GM12878 (cell line): ENCODE measurements around the gene SMC1B. TPM values are rescaled to one million over a fixed set of nuclear protein-coding genes. Genes with fewer than 3 reads are reported as not detected.

Source experiments
- BCL3 ChIP-seq: IDR thresholded peaks from 2 replicates; pipeline ENCODE4 v1.6.1; 2011; ENCODE audit warnings: borderline replicate concordance, low read depth, mild to moderate bottlenecking, moderate library complexity, low read length; ENCODE audit not compliant: insufficient read depth, poor library complexity, severe bottlenecking
- CBFB ChIP-seq: IDR thresholded peaks from 2 replicates; pipeline ENCODE4 v1.6.1; 2016; ENCODE audit warnings: antibody characterized with exemption, low read depth
- CHD1 ChIP-seq: IDR thresholded peaks from 2 replicates; pipeline ENCODE4 v1.6.1; 2012; ENCODE audit warnings: low read depth, low read length, improper control_type of control experiment
- CHD2 ChIP-seq: IDR thresholded peaks from 2 replicates; pipeline ENCODE4 v1.6.1; 2011; ENCODE audit warnings: low read depth, low read length, improper control_type of control experiment, borderline replicate concordance
- DPF2 ChIP-seq: fragments of 450-650 bp; IDR thresholded peaks from 2 replicates; pipeline ENCODE4 v1.6.1; 2017; ENCODE audit warnings: mild to moderate bottlenecking
- E2F4 ChIP-seq: IDR thresholded peaks from 2 replicates; pipeline ENCODE4 v1.6.1; 2012; ENCODE audit warnings: low read depth, low read length, improper control_type of control experiment
- EED ChIP-seq: sonication (generic); IDR thresholded peaks from 2 replicates; pipeline ENCODE4 v1.6.1; 2016; ENCODE audit warnings: antibody characterized with exemption, low read depth
- EP300 ChIP-seq, 2 experiments: fragments of 150-350 bp in 1 of 2; IDR thresholded peaks; 2 replicates each; pipeline ENCODE4 v1.6.1; 2011 to 2012; ENCODE audit warnings: low read depth in 2 of 2, low read length in 2 of 2, borderline replicate concordance in 1 of 2, improper control_type of control experiment in 1 of 2, inconsistent platforms in 1 of 2; ENCODE audit not compliant: control insufficient read depth in 1 of 2
- HDAC6 ChIP-seq: fragments of 200-600 bp; sonication (generic); IDR thresholded peaks from one replicate; pipeline ENCODE4 v1.8.0; 2017; ENCODE audit warnings: antibody characterized with exemption; ENCODE audit not compliant: unreplicated experiment
- HDGF ChIP-seq: fragments of 450-650 bp; IDR thresholded peaks from 2 replicates; pipeline ENCODE4 v1.6.1; 2016; ENCODE audit warnings: antibody characterized with exemption
- HSF1 ChIP-seq: fragments of 150-350 bp; IDR thresholded peaks from 2 replicates; pipeline ENCODE4 v1.6.1; 2014; ENCODE audit warnings: mild to moderate bottlenecking, low read depth, low read length
- IKZF2 ChIP-seq, 2 experiments: fragments of 450-650 bp; IDR thresholded peaks; 2 replicates each; pipeline ENCODE4 v1.6.1; 2017; ENCODE audit warnings: mild to moderate bottlenecking in 2 of 2, moderate library complexity in 2 of 2
- KAT2A ChIP-seq: conservative IDR thresholded peaks from 2 replicates; pipeline ENCODE4 v1.6.1; 2011; ENCODE audit warnings: low read depth, low read length; ENCODE audit not compliant: control insufficient read depth
- MAX ChIP-seq: IDR thresholded peaks from 2 replicates; pipeline ENCODE4 v1.6.1; 2012; ENCODE audit warnings: low read depth, low read length, improper control_type of control experiment
- MTA2 ChIP-seq: fragments of 450-650 bp; IDR thresholded peaks from 2 replicates; pipeline ENCODE4 v1.6.1; 2016; ENCODE audit warnings: low read depth, mild to moderate bottlenecking, moderate library complexity
- MXI1 ChIP-seq: fragments of 150-350 bp; IDR thresholded peaks from 2 replicates; pipeline ENCODE4 v1.6.1; 2011; ENCODE audit warnings: low read depth, mild to moderate bottlenecking, inconsistent platforms, low read length, improper control_type of control experiment
- NFYA ChIP-seq: IDR thresholded peaks from 2 replicates; pipeline ENCODE4 v1.6.1; 2011; ENCODE audit warnings: low read depth, mild to moderate bottlenecking, low read length, improper control_type of control experiment, borderline replicate concordance
- NRF1 ChIP-seq: conservative IDR thresholded peaks from 2 replicates; pipeline ENCODE4 v1.6.1; 2011; ENCODE audit warnings: mild to moderate bottlenecking, low read depth, low read length, improper control_type of control experiment
- PAX8 ChIP-seq: fragments of 450-650 bp; IDR thresholded peaks from 2 replicates; pipeline ENCODE4 v1.6.1; 2017; ENCODE audit warnings: mild to moderate bottlenecking, moderate library complexity
- PML ChIP-seq: IDR thresholded peaks from 2 replicates; pipeline ENCODE4 v1.6.1; 2012; ENCODE audit warnings: low read length, inconsistent platforms
- POLR2AphosphoS2 ChIP-seq: IDR thresholded peaks from 2 replicates; pipeline ENCODE4 v1.6.1; 2011; ENCODE audit warnings: low read depth, mild to moderate bottlenecking, low read length, improper control_type of control experiment, moderate library complexity
- RAD21 ChIP-seq: IDR thresholded peaks from 2 replicates; pipeline ENCODE4 v1.6.1; 2011; ENCODE audit warnings: mild to moderate bottlenecking, low read depth, low read length, moderate library complexity; ENCODE audit not compliant: insufficient read depth
- RB1 ChIP-seq: fragments of 450-650 bp; formaldehyde crosslinking; IDR thresholded peaks from 2 replicates; pipeline ENCODE4 v1.6.1; 2017; ENCODE audit warnings: mild to moderate bottlenecking, borderline replicate concordance
- RELA ChIP-seq: fragments of 450-650 bp; IDR thresholded peaks from 2 replicates; pipeline ENCODE4 v1.8.0; 2014; ENCODE audit warnings: borderline replicate concordance; ENCODE audit not compliant: partially characterized antibody
- SMC3 ChIP-seq: IDR thresholded peaks from 2 replicates; pipeline ENCODE4 v1.6.1; 2011; ENCODE audit warnings: low read length, improper control_type of control experiment, borderline replicate concordance
- SUZ12 ChIP-seq: fragments of 200-600 bp; sonication (generic); IDR thresholded peaks from one replicate; pipeline ENCODE4 v1.6.1; 2018; ENCODE audit warnings: antibody characterized with exemption, mild to moderate bottlenecking; ENCODE audit not compliant: unreplicated experiment
- TCF12 ChIP-seq: IDR thresholded peaks from 2 replicates; pipeline ENCODE4 v1.6.1; 2011; ENCODE audit warnings: low read depth, mild to moderate bottlenecking, low read length
- TCF3 ChIP-seq: IDR thresholded peaks from 2 replicates; pipeline ENCODE4 v1.6.1; 2012; ENCODE audit warnings: low read depth, mild to moderate bottlenecking, low read length, borderline replicate concordance; ENCODE audit not compliant: insufficient read depth
- polyA plus RNA-seq, 11 experiments: library from polyadenylated mRNA; depleted of rRNA in 4 of 11; unstranded in 6 of 11; stranded (reverse) in 5 of 11; fragments of >200 nt; fragmentation: Nextera tagmentation in 4 of 11; fragmentation: Illumina TruSeq in 1 of 11; extraction: Ambion mirVana in 4 of 11; extraction: Trizol in 1 of 11; gene quantifications; 1 replicate in 1 of 11; 2 replicates in 10 of 11; pipeline versions ENCODE4 v1.2.1 to v1.2.3, GENCODE V29; 2011 to 2016; ENCODE audit warnings: inconsistent platforms in 2 of 11, missing spikeins in 2 of 11, low read depth in 1 of 11
- total RNA-seq, 4 experiments: library from RNA; depleted of rRNA in 3 of 4; stranded (reverse); fragments of >200 nt in 3 of 4; fragmentation: Illumina TruSeq in 1 of 4; extraction: Trizol in 1 of 4; gene quantifications; 2 replicates each; pipeline versions ENCODE4 v1.2.1 to v1.2.3, GENCODE V29; 2013 to 2021

Gene SMC1B
- total and polyA plus RNA-seq, 10 of the 15 experiments (the other 5 are each of a cell fraction or from before 2014, with no cell fraction given) = not detected

GRCh38 chr22:45318558-45319323 is 94.7 kb downstream of the SMC1B start (continued):
- TF ChIP-seq EED (peak; percentile 28; the same call in 1 of the 2 replicates), SMC3 (no peak), SUZ12 (no peak), NFYA (no peak), HDGF (no peak), IKZF2 (IDR thresholded peaks at IDR 0.05) (peak; percentile 57 to 72; a peak in 2 of 4 replicates), EP300 (IDR thresholded peaks at IDR 0.05; ENCODE audit: borderline replicate concordance in 1 of 2, control insufficient read depth in 1 of 2, low read depth in 2 of 2, low read length in 2 of 2) (peak; percentile 74 to 76; a peak in 3 of 4 replicates), RB1 (0 out of 2 replicates have a peak, but pooled peaks have one; percentile 20), MAX (peak; percentile 11; the same call in 1 of the 2 replicates), KAT2A (no peak), BCL3 (no peak), HDAC6 (no peak), MTA2 (peak; percentile 94), RELA (no peak), CHD1 (no peak), TCF12 (0 out of 2 replicates have a peak, but pooled peaks have one; percentile 23), E2F4 (no peak), CHD2 (no peak), PML (0 out of 2 replicates have a peak, but pooled peaks have one; percentile 19), CBFB (peak; percentile 73), POLR2AphosphoS2 (no peak), HSF1 (no peak), TCF3 (no peak), RAD21 (no peak), DPF2 (peak; percentile 93), MXI1 (peak; percentile 66; the same call in 1 of the 2 replicates), PAX8 (no peak), NRF1 (no peak)
